Transverse colon (tissue), 4 donors: ENCODE data around the gene GFRA1.

Experiments
- POLR2A ChIP-seq: fragments of 450-650 bp; IDR thresholded peaks from one replicate; pipeline ENCODE4 v1.6.1; 2016; ENCODE audit warnings: antibody characterized with exemption, mild to moderate bottlenecking, moderate library complexity
- POLR2AphosphoS5 ChIP-seq, 3 donors: sonication (generic); formaldehyde crosslinking; IDR thresholded peaks; one replicate each; pipeline ENCODE4 v1.6.1; 2016; ENCODE audit warnings: antibody characterized with exemption in 3 of 3
- TF ChIP-seq, protein P1 (sequence below), 5 experiments: fragments of 200-600 bp in 3 of 5; fragments of 450-650 bp in 2 of 5; sonication (generic) in 3 of 5; IDR thresholded peaks; 1 replicate in 2 of 5; 2 replicates in 3 of 5; pipeline ENCODE4 v1.5.1; 2016 to 2017; ENCODE audit warnings: antibody characterized with exemption in 5 of 5, inconsistent platforms in 3 of 5, mild to moderate bottlenecking in 2 of 5, moderate library complexity in 1 of 5

DNA sequence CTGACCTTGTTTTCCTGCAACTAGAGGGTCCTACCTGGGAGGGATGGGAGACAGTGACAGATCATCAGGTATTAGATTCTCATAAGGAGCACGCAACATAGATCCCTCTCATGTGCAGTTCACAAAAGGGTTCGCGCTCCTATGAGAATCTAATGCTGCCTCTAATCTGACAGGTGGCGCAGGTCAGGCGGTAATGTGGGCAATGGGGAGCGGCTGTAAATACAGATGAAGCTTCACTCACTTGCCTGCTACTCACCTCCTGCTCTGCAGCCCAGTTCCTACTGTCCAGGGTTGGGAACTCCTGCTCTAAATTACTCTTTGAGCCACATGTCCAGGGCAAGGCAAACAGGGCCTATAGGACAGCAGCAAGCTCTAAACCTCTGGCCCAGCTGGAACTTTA is 46.2 kb downstream of the GFRA1 start:
- no peak for TF ChIP-seq POLR2A
- TF ChIP-seq, protein P1, sequence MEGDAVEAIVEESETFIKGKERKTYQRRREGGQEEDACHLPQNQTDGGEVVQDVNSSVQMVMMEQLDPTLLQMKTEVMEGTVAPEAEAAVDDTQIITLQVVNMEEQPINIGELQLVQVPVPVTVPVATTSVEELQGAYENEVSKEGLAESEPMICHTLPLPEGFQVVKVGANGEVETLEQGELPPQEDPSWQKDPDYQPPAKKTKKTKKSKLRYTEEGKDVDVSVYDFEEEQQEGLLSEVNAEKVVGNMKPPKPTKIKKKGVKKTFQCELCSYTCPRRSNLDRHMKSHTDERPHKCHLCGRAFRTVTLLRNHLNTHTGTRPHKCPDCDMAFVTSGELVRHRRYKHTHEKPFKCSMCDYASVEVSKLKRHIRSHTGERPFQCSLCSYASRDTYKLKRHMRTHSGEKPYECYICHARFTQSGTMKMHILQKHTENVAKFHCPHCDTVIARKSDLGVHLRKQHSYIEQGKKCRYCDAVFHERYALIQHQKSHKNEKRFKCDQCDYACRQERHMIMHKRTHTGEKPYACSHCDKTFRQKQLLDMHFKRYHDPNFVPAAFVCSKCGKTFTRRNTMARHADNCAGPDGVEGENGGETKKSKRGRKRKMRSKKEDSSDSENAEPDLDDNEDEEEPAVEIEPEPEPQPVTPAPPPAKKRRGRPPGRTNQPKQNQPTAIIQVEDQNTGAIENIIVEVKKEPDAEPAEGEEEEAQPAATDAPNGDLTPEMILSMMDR (IDR thresholded peaks at IDR 0.05), result no peak
- TF ChIP-seq POLR2AphosphoS5 (IDR thresholded peaks at IDR 0.05), result no peak
